CD4-positive, alpha-beta T cell treated with Interleukin-2 at 100 ng/mL for 4 hours (primary cell): ENCODE data around the gene CCDC138.

Experiments used
- DNase-seq: peaks from one replicate; pipeline ENCODE4 v3.0.0-alpha.2; 2020; ENCODE audit warnings: low spot score

Gene CCDC138

GRCh38 chr2:108825736-108826135 lies 39.2 kb downstream of the CCDC138 start:
- DNase-seq: no peak

- DNase-seq: no peak
These were observed 43.2 kb downstream of the CCDC138 start for GRCh38 chr2:108829578-108830310.

- DNase-seq: no peak
These were observed 46.6 kb downstream of the CCDC138 start for GRCh38 chr2:108833219-108833618.

GRCh38 chr2:108834620-108835019 lies 48.0 kb downstream of the CCDC138 start:
- no peak for DNase-seq

GRCh38 chr2:108835040-108835439 lies 48.5 kb downstream of the CCDC138 start:
- no peak for DNase-seq

- DNase-seq: no peak
These were observed 50.6 kb downstream of the CCDC138 start for GRCh38 chr2:108837198-108837597.

- DNase-seq: no peak
These were observed 54.9 kb downstream of the CCDC138 start for GRCh38 chr2:108841506-108841905.

GRCh38 chr2:108845923-108846322 lies 59.4 kb downstream of the CCDC138 start:
- no peak for DNase-seq

- DNase-seq: no peak
These were observed 60.4 kb downstream of the CCDC138 start for GRCh38 chr2:108847000-108847399.

- DNase-seq: no peak
These were observed 65.8 kb downstream of the CCDC138 start for GRCh38 chr2:108852375-108852774.

- DNase-seq: no peak
These were observed 66.8 kb downstream of the CCDC138 start for GRCh38 chr2:108853421-108853820.

GRCh38 chr2:108854484-108854883 lies 67.9 kb downstream of the CCDC138 start:
- DNase-seq: no peak

- DNase-seq: peak; percentile 26
These were observed 68.6 kb downstream of the CCDC138 start for GRCh38 chr2:108855194-108855593.

GRCh38 chr2:108858894-108859293 lies 72.3 kb downstream of the CCDC138 start:
- no peak for DNase-seq

- no peak for DNase-seq
These were observed 79.5 kb downstream of the CCDC138 start for GRCh38 chr2:108866041-108866440.

GRCh38 chr2:108868911-108869310 lies 82.3 kb downstream of the CCDC138 start:
- no peak for DNase-seq

- DNase-seq: no peak
These were observed 83.0 kb downstream of the CCDC138 start for GRCh38 chr2:108869542-108869941.

- DNase-seq: no peak
These were observed 83.6 kb downstream of the CCDC138 start for GRCh38 chr2:108870069-108870644.

- no peak for DNase-seq
These were observed 90.9 kb downstream of the CCDC138 start for GRCh38 chr2:108877506-108877905.

- DNase-seq: no peak
These were observed 91.7 kb downstream of the CCDC138 start for GRCh38 chr2:108878276-108878675.

GRCh38 chr2:108884619-108885018 lies 98.0 kb downstream of the CCDC138 start:
- DNase-seq: no peak

GRCh38 chr2:108889907-108890306 lies 103.3 kb downstream of the CCDC138 start:
- no peak for DNase-seq

GRCh38 chr2:108893277-108893676 lies 106.7 kb downstream of the CCDC138 start:
- DNase-seq: no peak

GRCh38 chr2:108894766-108895165 lies 108.2 kb downstream of the CCDC138 start:
- no peak for DNase-seq
